Activated effector memory CD4-positive, alpha-beta T cell treated with anti-CD3 and anti-CD28 coated beads, Interleukin-2, amount 50 U/mL, for 16 hours (primary cell): ENCODE data around the gene CHCHD6.

Source experiments
- DNase-seq: peaks from one replicate; pipeline ENCODE4 v3.0.0-alpha.2; 2020

Gene CHCHD6

GRCh38 chr3:126703512-126704493 lies at the start of gene CHCHD6:
Gene CHCHD6 (plus strand): TSS chr3:126704240. CDS start chr3:126704313, 73 bp downstream.
- DNase-seq: peak; percentile 98

- DNase-seq: peak; percentile 89
These were observed 49.3 kb upstream of the CHCHD6 start, which contains the start of gene TXNRD3 for GRCh38 chr3:126654571-126655383. Gene TXNRD3 (minus strand): TSS chr3:126655124.

GRCh38 chr3:126655887-126656286 lies 48.2 kb upstream of the CHCHD6 start:
- DNase-seq: no peak

GRCh38 chr3:126656371-126657134 lies 47.5 kb upstream of the CHCHD6 start:
- DNase-seq: no peak

GRCh38 chr3:126657901-126658300 lies 46.1 kb upstream of the CHCHD6 start:
- no peak for DNase-seq

GRCh38 chr3:126658584-126658983 lies 45.5 kb upstream of the CHCHD6 start:
- no peak for DNase-seq

GRCh38 chr3:126659915-126660886 lies 43.8 kb upstream of the CHCHD6 start:
- no peak for DNase-seq

GRCh38 chr3:126661532-126662364 lies 42.3 kb upstream of the CHCHD6 start:
- DNase-seq: no peak

GRCh38 chr3:126663257-126663656 lies 40.8 kb upstream of the CHCHD6 start:
- no peak for DNase-seq

GRCh38 chr3:126663750-126664149 lies 40.3 kb upstream of the CHCHD6 start:
- DNase-seq: no peak

GRCh38 chr3:126664591-126665214 lies 39.3 kb upstream of the CHCHD6 start:
- no peak for DNase-seq

GRCh38 chr3:126665221-126665936 lies 38.7 kb upstream of the CHCHD6 start:
- DNase-seq: no peak

GRCh38 chr3:126665959-126666657 lies 37.9 kb upstream of the CHCHD6 start:
- DNase-seq: no peak

- DNase-seq: no peak
These were observed 37.1 kb upstream of the CHCHD6 start for GRCh38 chr3:126666658-126667528.

- no peak for DNase-seq
These were observed 36.2 kb upstream of the CHCHD6 start for GRCh38 chr3:126667631-126668449.
